Retinal pigment epithelial cell (primary cell): ENCODE results near the gene ADAMTSL3.

Experiments
- DNase-seq: peaks from one replicate; pipeline ENCODE4 v3.0.0-alpha.2; 2010; ENCODE audit warnings: low read depth
- H3K4me3 ChIP-seq: 2 replicates; pipeline ENCODE4 v1.5.1; 2011; ENCODE audit warnings: mild to moderate bottlenecking, low read length, control low read depth, moderate library complexity
- TF ChIP-seq, protein P1 (sequence below): conservative IDR thresholded peaks from 2 replicates; pipeline ENCODE4 v1.5.1; 2011; ENCODE audit warnings: low read depth, low read length, control low read depth, inconsistent platforms

ADAMTSL3 gene

GRCh38 chr15:83914906-83915305 lies 261.0 kb downstream of the ADAMTSL3 start:
- TF ChIP-seq, protein P1, sequence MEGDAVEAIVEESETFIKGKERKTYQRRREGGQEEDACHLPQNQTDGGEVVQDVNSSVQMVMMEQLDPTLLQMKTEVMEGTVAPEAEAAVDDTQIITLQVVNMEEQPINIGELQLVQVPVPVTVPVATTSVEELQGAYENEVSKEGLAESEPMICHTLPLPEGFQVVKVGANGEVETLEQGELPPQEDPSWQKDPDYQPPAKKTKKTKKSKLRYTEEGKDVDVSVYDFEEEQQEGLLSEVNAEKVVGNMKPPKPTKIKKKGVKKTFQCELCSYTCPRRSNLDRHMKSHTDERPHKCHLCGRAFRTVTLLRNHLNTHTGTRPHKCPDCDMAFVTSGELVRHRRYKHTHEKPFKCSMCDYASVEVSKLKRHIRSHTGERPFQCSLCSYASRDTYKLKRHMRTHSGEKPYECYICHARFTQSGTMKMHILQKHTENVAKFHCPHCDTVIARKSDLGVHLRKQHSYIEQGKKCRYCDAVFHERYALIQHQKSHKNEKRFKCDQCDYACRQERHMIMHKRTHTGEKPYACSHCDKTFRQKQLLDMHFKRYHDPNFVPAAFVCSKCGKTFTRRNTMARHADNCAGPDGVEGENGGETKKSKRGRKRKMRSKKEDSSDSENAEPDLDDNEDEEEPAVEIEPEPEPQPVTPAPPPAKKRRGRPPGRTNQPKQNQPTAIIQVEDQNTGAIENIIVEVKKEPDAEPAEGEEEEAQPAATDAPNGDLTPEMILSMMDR, result no peak
- DNase-seq, result no peak
- no peak overlapping the region for H3K4me3 ChIP-seq

DNA sequence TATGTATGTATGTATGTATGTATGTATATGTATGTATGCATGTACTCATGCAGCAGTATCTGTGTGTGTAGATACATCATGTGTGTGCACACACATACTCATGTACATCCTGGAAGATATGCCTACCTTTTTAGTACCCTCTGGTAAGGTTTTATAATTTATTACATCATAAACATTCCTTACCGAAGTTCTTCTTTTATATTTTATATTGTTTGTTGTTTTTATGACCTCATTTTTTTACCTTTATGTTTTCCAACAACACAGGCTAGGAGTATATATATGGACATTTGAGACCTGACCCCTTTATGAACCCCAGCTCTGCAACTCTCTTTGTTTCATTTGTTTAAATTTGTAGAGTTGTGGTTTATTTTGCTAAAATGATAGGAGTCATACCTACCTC lies 263.5 kb downstream of the ADAMTSL3 start:
- no peak for DNase-seq
- no peak overlapping the region for H3K4me3 ChIP-seq

GRCh38 chr15:83918011-83918410 lies 264.1 kb downstream of the ADAMTSL3 start:
- no peak for DNase-seq
- H3K4me3 ChIP-seq, result no peak overlapping the region
- TF ChIP-seq, protein P1, result no peak

More for the DNA sequence above, 263.5 kb downstream of the ADAMTSL3 start:
- TF ChIP-seq, protein P1, result no peak

DNA sequence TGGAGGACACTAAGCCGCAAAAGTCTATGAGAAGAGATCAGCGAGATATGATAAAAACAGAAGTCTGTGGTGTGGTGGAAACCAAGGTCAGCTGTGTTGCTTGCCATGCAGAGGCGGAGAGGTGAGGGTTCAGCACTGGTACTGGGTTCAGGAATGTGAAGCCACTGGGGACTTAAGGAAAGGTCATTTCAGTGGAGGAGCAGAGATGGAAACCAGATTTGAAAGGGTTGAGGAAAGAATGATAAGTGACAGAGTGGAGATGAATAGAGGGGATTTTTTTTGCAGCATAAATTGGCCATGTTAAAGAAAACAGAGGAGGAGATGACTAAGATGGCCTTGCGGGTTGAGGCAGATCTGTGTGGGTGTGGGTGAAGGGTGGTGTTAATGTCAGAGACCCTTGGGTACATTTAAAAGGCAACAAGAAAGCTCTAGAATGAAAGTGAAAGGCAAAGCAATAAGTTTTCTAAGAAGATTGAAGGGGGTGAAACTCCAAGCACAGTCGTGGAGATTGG lies 265.5 kb downstream of the ADAMTSL3 start:
- no peak overlapping the region for H3K4me3 ChIP-seq
- DNase-seq, result no peak
- TF ChIP-seq, protein P1, result no peak

GRCh38 chr15:83919978-83920510 lies 266.1 kb downstream of the ADAMTSL3 start:
- TF ChIP-seq, protein P1, result no peak
- H3K4me3 ChIP-seq, result no peak overlapping the region
- DNase-seq, result no peak

GRCh38 chr15:83922649-83923294 lies 268.8 kb downstream of the ADAMTSL3 start:
- TF ChIP-seq, protein P1, result no peak
- H3K4me3 ChIP-seq, result no peak overlapping the region
- DNase-seq, result no peak

- DNase-seq, result no peak
- TF ChIP-seq, protein P1, result no peak
- no peak overlapping the region for H3K4me3 ChIP-seq
Observed at GRCh38 chr15:83926116-83926515, 272.2 kb downstream of the ADAMTSL3 start.
